Suprapubic skin (tissue), 4 donors: Measurements from ENCODE around the gene NUP43. TPM values are rescaled to one million over a fixed set of nuclear protein-coding genes. Genes with fewer than 3 reads are reported as not detected.
"Not testable (repeated sequence)": the region's sequence is repeated elsewhere in the genome, so short reads cannot be mapped to it uniquely, and the experiment has no call there.

Experiments used
- DNase-seq, 2 donors: peaks; one replicate each; pipeline ENCODE4 v3.0.0-alpha.2; 2019; ENCODE audit warnings: low spot score in 2 of 2
- H3K27ac ChIP-seq: fragments of 200-600 bp; sonication (generic); one replicate; pipeline ENCODE4 v1.5.1; 2019
- H3K27me3 ChIP-seq: fragments of 200-600 bp; sonication (generic); one replicate; pipeline ENCODE4 v1.5.1; 2019
- H3K36me3 ChIP-seq: fragments of 200-600 bp; sonication (generic); one replicate; pipeline ENCODE4 v1.5.1; 2019
- H3K4me1 ChIP-seq: fragments of 200-600 bp; sonication (generic); one replicate; pipeline ENCODE4 v1.5.1; 2019
- H3K4me3 ChIP-seq: fragments of 200-600 bp; sonication (generic); one replicate; pipeline ENCODE4 v1.5.1; 2019; ENCODE audit warnings: mild to moderate bottlenecking
- H3K9me3 ChIP-seq: fragments of 200-600 bp; sonication (generic); one replicate; pipeline ENCODE4 v1.5.1; 2019
- CTCF ChIP-seq, 2 donors: fragments of 200-600 bp in 1 of 2; fragments of 450-650 bp in 1 of 2; sonication (generic) in 1 of 2; IDR thresholded peaks; one replicate each; pipeline ENCODE4 v1.5.1; 2016 to 2019; ENCODE audit warnings: antibody characterized with exemption in 2 of 2, mild to moderate bottlenecking in 1 of 2, moderate library complexity in 1 of 2
- EP300 ChIP-seq: sonication (generic); formaldehyde crosslinking; IDR thresholded peaks from one replicate; pipeline ENCODE4 v1.6.1; 2017; ENCODE audit warnings: antibody characterized with exemption
- POLR2A ChIP-seq, 2 donors: fragments of 450-650 bp; IDR thresholded peaks; one replicate each; pipeline ENCODE4 v1.6.1; 2017; ENCODE audit warnings: antibody characterized with exemption in 2 of 2, mild to moderate bottlenecking in 2 of 2, moderate library complexity in 2 of 2
- POLR2AphosphoS5 ChIP-seq, 3 donors: sonication (generic); formaldehyde crosslinking; IDR thresholded peaks; one replicate each; pipeline ENCODE4 v1.6.1; 2017; ENCODE audit warnings: antibody characterized with exemption in 3 of 3
- WGBS: methylation state at CpG from one replicate; pipeline ENCODE4 v1.1.5; 2018; 5-methylcytosine and 5-hydroxymethylcytosine counted together
- total RNA-seq, 4 donors: library from RNA; depleted of rRNA; stranded (reverse); fragments of >200 nt; gene quantifications; one replicate each; pipeline ENCODE4 v1.1.0, GENCODE V29; 2016

The NUP43 gene
- total RNA-seq, 4 donors from 2014 or later: 21.0 to 31.3 (median 22.3) TPM

GRCh38 chr6:149749082-149749593, 2.8 kb upstream of the NUP43 start:
- peak overlapping the region; percentile 94 for H3K27ac ChIP-seq
- peak overlapping the region; percentile 76 for H3K4me3 ChIP-seq
- not testable (repeated sequence) for DNase-seq, H3K9me3 ChIP-seq, H3K36me3 ChIP-seq, H3K27me3 ChIP-seq
- TF ChIP-seq POLR2AphosphoS5 (IDR thresholded peaks at IDR 0.05): peak in 1 of 3 donors; percentile 90
- WGBS: no CpG with 5 or more reads among the region's 38 CpGs
- H3K4me1 ChIP-seq: peaks cover 45% of the 10 kb centered on the region

- not testable (repeated sequence) for H3K27me3 ChIP-seq, H3K27ac ChIP-seq, H3K9me3 ChIP-seq, DNase-seq
- H3K4me1 ChIP-seq: peaks cover 22% of the 10 kb centered on the region
- WGBS: 74% methylated on average over 10 of the region's 10 CpGs
- peak overlapping the region; percentile 78 for H3K4me3 ChIP-seq
- H3K36me3 ChIP-seq: peaks cover 32% of the 10 kb centered on the region
Measured at GRCh38 chr6:149745252-149745651, 1.1 kb downstream of the NUP43 start.

- no peak overlapping the region for H3K4me3 ChIP-seq
- no peaks in the 10 kb centered on the region for H3K4me1 ChIP-seq
- H3K27ac ChIP-seq: no peak overlapping the region
- H3K36me3 ChIP-seq: peaks cover 85% of the 10 kb centered on the region
- H3K27me3 ChIP-seq: no peaks in the 10 kb centered on the region
- H3K9me3 ChIP-seq: no peaks in the 10 kb centered on the region
- TF ChIP-seq POLR2A (IDR thresholded peaks at IDR 0.05) (no peak), POLR2AphosphoS5 (IDR thresholded peaks at IDR 0.05) (no peak), EP300 (no peak), CTCF (IDR thresholded peaks at IDR 0.05) (no peak)
- DNase-seq: no peak
- 100% methylated on average over 1 of the region's 1 CpG for WGBS
Measured at GRCh38 chr6:149734915-149735314, 11.4 kb downstream of the NUP43 start.

GRCh38 chr6:149733089-149733720, 13.1 kb downstream of the NUP43 start:
- 100% methylated on average over 2 of the region's 2 CpGs for WGBS
- Histone ChIP-seq H3K36me3 (peaks cover 85% of the 10 kb centered on the region), H3K4me3 (no peak overlapping the region), H3K27me3 (no peaks in the 10 kb centered on the region), H3K27ac (no peak overlapping the region), H3K9me3 (no peaks in the 10 kb centered on the region), H3K4me1 (no peaks in the 10 kb centered on the region)
- TF ChIP-seq EP300: no peak
- no peak for TF ChIP-seq POLR2A (IDR thresholded peaks at IDR 0.05)
- no peak for TF ChIP-seq POLR2AphosphoS5 (IDR thresholded peaks at IDR 0.05)
- TF ChIP-seq CTCF (IDR thresholded peaks at IDR 0.05): no peak
- no peak for DNase-seq

- TF ChIP-seq CTCF (IDR thresholded peaks at IDR 0.05) (no peak), EP300 (no peak), POLR2AphosphoS5 (IDR thresholded peaks at IDR 0.05) (no peak), POLR2A (IDR thresholded peaks at IDR 0.05) (no peak)
- Histone ChIP-seq H3K27me3 (no peaks in the 10 kb centered on the region), H3K36me3 (peaks cover 76% of the 10 kb centered on the region), H3K9me3 (no peaks in the 10 kb centered on the region), H3K4me1 (no peaks in the 10 kb centered on the region), H3K4me3 (no peak overlapping the region), H3K27ac (no peak overlapping the region)
- 90% methylated on average over 8 of the region's 8 CpGs for WGBS
- no peak for DNase-seq
Measured at GRCh38 chr6:149729824-149730223, 16.5 kb downstream of the NUP43 start.

GRCh38 chr6:149728499-149729234, 17.7 kb downstream of the NUP43 start:
- no peak for TF ChIP-seq EP300
- no peak for TF ChIP-seq POLR2AphosphoS5 (IDR thresholded peaks at IDR 0.05)
- TF ChIP-seq CTCF (IDR thresholded peaks at IDR 0.05): no peak
- no peak for TF ChIP-seq POLR2A (IDR thresholded peaks at IDR 0.05)
- Histone ChIP-seq H3K4me1 (peaks cover under 1% of the 10 kb centered on the region), H3K27ac (no peak overlapping the region), H3K36me3 (peaks cover 68% of the 10 kb centered on the region), H3K27me3 (no peaks in the 10 kb centered on the region), H3K4me3 (no peak overlapping the region), H3K9me3 (no peaks in the 10 kb centered on the region)
- 88% methylated on average over 5 of the region's 5 CpGs for WGBS
- no peak for DNase-seq
